H9 (cell line): ENCODE results near the gene RASA3. TPM values are rescaled to one million over a fixed set of nuclear protein-coding genes. Genes with fewer than 3 reads are reported as not detected.

Experiments
- DNase-seq: peaks from one replicate; pipeline ENCODE4 v3.0.0-alpha.2; 2017
- H2AFZ ChIP-seq: one replicate; pipeline ENCODE4 v1.6.1; 2013; ENCODE audit warnings: mild to moderate bottlenecking, low read length, control low read depth, moderate library complexity
- H2AK5ac ChIP-seq: 2 replicates; pipeline ENCODE4 v1.6.1; 2013; ENCODE audit warnings: low read length, control low read depth, mixed read lengths; ENCODE audit not compliant: insufficient read length
- H2BK120ac ChIP-seq: one replicate; pipeline ENCODE4 v1.6.1; 2013; ENCODE audit warnings: low read depth, mild to moderate bottlenecking, low read length, control low read depth, inconsistent platforms; ENCODE audit not compliant: poor library complexity, severe bottlenecking
- H2BK12ac ChIP-seq: 2 replicates; pipeline ENCODE4 v1.6.1; 2013; ENCODE audit warnings: low read length, control low read depth, mixed read lengths, low read depth; ENCODE audit not compliant: insufficient read length
- H2BK15ac ChIP-seq: 2 replicates; pipeline ENCODE4 v1.6.1; 2013; ENCODE audit warnings: low read depth, low read length, control low read depth
- H2BK20ac ChIP-seq: one replicate; pipeline ENCODE4 v1.6.1; 2013; ENCODE audit warnings: low read depth, mild to moderate bottlenecking, low read length, control low read depth, inconsistent platforms; ENCODE audit not compliant: poor library complexity, severe bottlenecking
- H2BK5ac ChIP-seq: 2 replicates; pipeline ENCODE4 v1.6.1; 2013; ENCODE audit warnings: low read length, control low read depth, mixed read lengths; ENCODE audit not compliant: insufficient read length
- H3K14ac ChIP-seq: 2 replicates; pipeline ENCODE4 v1.6.1; 2013; ENCODE audit warnings: low read length, control low read depth; ENCODE audit not compliant: insufficient read depth
- H3K18ac ChIP-seq: 2 replicates; pipeline ENCODE4 v1.6.1; 2013; ENCODE audit warnings: low read depth, mild to moderate bottlenecking, mixed read lengths, low read length, control low read depth; ENCODE audit not compliant: insufficient read length
- H3K23ac ChIP-seq: 2 replicates; pipeline ENCODE4 v1.6.1; 2013; ENCODE audit warnings: low read length, control low read depth, mixed read lengths, low read depth; ENCODE audit not compliant: insufficient read length
- H3K23me2 ChIP-seq: 2 replicates; pipeline ENCODE4 v1.6.1; 2013; ENCODE audit warnings: low read depth, mild to moderate bottlenecking, mixed read lengths, low read length, control low read depth; ENCODE audit not compliant: insufficient read length, poor library complexity, severe bottlenecking
- H3K27ac ChIP-seq: 2 replicates; pipeline ENCODE4 v1.5.1; 2013; ENCODE audit warnings: low read length, control low read depth, mixed read lengths, low read depth; ENCODE audit not compliant: insufficient read length
- H3K27me3 ChIP-seq: 2 replicates; pipeline ENCODE4 v1.6.1; 2013; ENCODE audit warnings: low read length, control low read depth, inconsistent platforms; ENCODE audit not compliant: insufficient read depth
- H3K4ac ChIP-seq: 2 replicates; pipeline ENCODE4 v1.6.1; 2013; ENCODE audit warnings: low read depth, mild to moderate bottlenecking, control low read depth, inconsistent platforms, low read length, moderate library complexity
- H3K4me1 ChIP-seq: 2 replicates; pipeline ENCODE4 v1.6.1; 2013; ENCODE audit warnings: low read length, control low read depth, inconsistent platforms; ENCODE audit not compliant: insufficient read depth
- H3K4me2 ChIP-seq: 2 replicates; pipeline ENCODE4 v1.6.1; 2013; ENCODE audit warnings: low read length, control low read depth, mixed read lengths; ENCODE audit not compliant: insufficient read length, insufficient read depth
- H3K56ac ChIP-seq: 2 replicates; pipeline ENCODE4 v1.6.1; 2013; ENCODE audit warnings: low read depth, mild to moderate bottlenecking, mixed read lengths, low read length, control low read depth; ENCODE audit not compliant: insufficient read length
- H3K79me1 ChIP-seq: 2 replicates; pipeline ENCODE4 v1.6.1; 2013; ENCODE audit warnings: low read depth, mild to moderate bottlenecking, moderate library complexity, low read length, control low read depth, inconsistent platforms; ENCODE audit not compliant: insufficient read depth, poor library complexity, severe bottlenecking
- H3K79me2 ChIP-seq: 2 replicates; pipeline ENCODE4 v1.6.1; 2013; ENCODE audit warnings: low read length, control low read depth, inconsistent platforms; ENCODE audit not compliant: insufficient read depth
- H3K9ac ChIP-seq: 2 replicates; pipeline ENCODE4 v1.6.1; 2013; ENCODE audit warnings: low read length, control low read depth, mixed read lengths; ENCODE audit not compliant: insufficient read length; ENCODE audit errors: extremely low read depth
- H3K9me3 ChIP-seq: one replicate; pipeline ENCODE4 v1.6.1; 2013; ENCODE audit warnings: low read depth, low read length, inconsistent platforms; ENCODE audit not compliant: control insufficient read depth
- H3T11ph ChIP-seq: one replicate; pipeline ENCODE4 v1.6.1; 2013; ENCODE audit warnings: mild to moderate bottlenecking, low read length, control low read depth, inconsistent platforms
- H4K20me1 ChIP-seq: one replicate; pipeline ENCODE4 v1.6.1; 2013; ENCODE audit not compliant: control insufficient read depth, insufficient read length, insufficient read depth
- H4K5ac ChIP-seq: 2 replicates; pipeline ENCODE4 v1.6.1; 2013; ENCODE audit warnings: low read depth, mild to moderate bottlenecking, mixed read lengths, low read length, control low read depth; ENCODE audit not compliant: insufficient read length
- H4K8ac ChIP-seq: replicated peaks from 2 replicates; pipeline ENCODE4 v1.6.1; 2013; ENCODE audit warnings: low read length, control low read depth, mixed read lengths, low read depth; ENCODE audit not compliant: insufficient read length
- H4K91ac ChIP-seq: 2 replicates; pipeline ENCODE4 v1.6.1; 2013; ENCODE audit warnings: low read depth, mild to moderate bottlenecking, moderate library complexity, mixed read lengths, low read length, control low read depth; ENCODE audit not compliant: insufficient read length
- H3K27ac Mint-ChIP-seq, 3 experiments: 2 replicates in 2 of 3; 3 replicates in 1 of 3; pipeline ENCODE4 v1.8.0; 2020 to 2021; ENCODE audit warnings: mixed read lengths in 3 of 3, mild to moderate bottlenecking in 1 of 3, moderate library complexity in 1 of 3
- H3K27me3 Mint-ChIP-seq: 2 replicates; pipeline ENCODE4 v1.8.0; 2021; ENCODE audit warnings: low read depth, mild to moderate bottlenecking, moderate library complexity, mixed read lengths
- H3K36me3 Mint-ChIP-seq, 3 experiments: 2 replicates in 2 of 3; 3 replicates in 1 of 3; pipeline ENCODE4 v1.8.0; 2020 to 2021; ENCODE audit warnings: low read depth in 3 of 3, mixed read lengths in 3 of 3; ENCODE audit not compliant: insufficient read depth in 1 of 3
- H3K4me1 Mint-ChIP-seq, 2 experiments: 2 replicates each; pipeline ENCODE4 v1.8.0; 2020; ENCODE audit warnings: mixed read lengths in 2 of 2
- H3K4me3 Mint-ChIP-seq, 2 experiments: 2 replicates in 1 of 2; 3 replicates in 1 of 2; pipeline ENCODE4 v1.8.0; 2020 to 2021; ENCODE audit warnings: mild to moderate bottlenecking in 2 of 2, mixed read lengths in 2 of 2, moderate library complexity in 1 of 2
- H3K9me3 Mint-ChIP-seq, 2 experiments: 2 replicates in 1 of 2; 3 replicates in 1 of 2; pipeline ENCODE4 v1.8.0; 2020; ENCODE audit warnings: mild to moderate bottlenecking in 2 of 2, mixed read lengths in 2 of 2, moderate library complexity in 1 of 2
- CTCF ChIP-seq: fragments of 200-600 bp; sonication (generic); conservative IDR thresholded peaks from 3 replicates; pipeline ENCODE4 v1.8.0; 2021; ENCODE audit warnings: antibody characterized with exemption, mild to moderate bottlenecking
- WGBS: extraction: QIAGEN DNeasy Blood & Tissue Kit; methylation state at CpG from one replicate; pipeline ENCODE4 v1.1.7; 2013; ENCODE audit warnings: missing lambda C conversion rate, low lambda C conversion rate, mixed read lengths; ENCODE audit not compliant: insufficient read length; ENCODE audit errors: extremely low coverage; 5-methylcytosine and 5-hydroxymethylcytosine counted together
- total RNA-seq: library from RNA; stranded (reverse); gene quantifications from 2 replicates; pipeline ENCODE4 v1.2.1, GENCODE V29; 2021

RASA3 gene
- total RNA-seq, 1 experiment from 2014 or later, result 12.3 TPM

GRCh38 chr13:114102521-114103288, 29.7 kb downstream of the RASA3 start:
- Histone ChIP-seq H3K4me1 (no peaks in the 10 kb centered on the region), H3K79me2 (no peaks in the 10 kb centered on the region; the same call in 1 of the 2 replicates), H4K8ac (no peak overlapping the region)

More at GRCh38 chr13:114102521-114103288, 29.7 kb downstream of the RASA3 start:
- Histone ChIP-seq H3K27ac (no peak overlapping the region), H3K23ac (no peak overlapping the region), H4K5ac (no peak overlapping the region), H2AK5ac (no peak overlapping the region), H3K9me3 (no peaks in the 10 kb centered on the region), H3T11ph (no peak overlapping the region), H2BK15ac (no peak overlapping the region), H4K20me1 (no peaks in the 10 kb centered on the region), H3K56ac (no peak overlapping the region), H3K4ac (no peak overlapping the region), H2BK20ac (no peak overlapping the region), H3K79me1 (no peaks in the 10 kb centered on the region), H3K18ac (no peak overlapping the region), H3K14ac (no peak overlapping the region; the same call in 1 of the 2 replicates), H2BK12ac (no peak overlapping the region), H2BK5ac (no peak overlapping the region), H4K91ac (no peak overlapping the region), H2AFZ (no peak overlapping the region), H3K9ac (no peak overlapping the region), H3K27me3 (no peaks in the 10 kb centered on the region), H3K23me2 (no peaks in the 10 kb centered on the region), H2BK120ac (no peak overlapping the region), H3K4me2 (no peak overlapping the region)
- no peak for TF ChIP-seq CTCF
- Mint-ChIP-seq H3K9me3 (peaks cover 3 to 6% of the 10 kb centered on the region in 2 experiments; a peak in 3 of 5 replicates), H3K27me3 (no peaks in the 10 kb centered on the region), H3K4me1 (peaks cover 5 to 13% of the 10 kb centered on the region in 2 experiments), H3K4me3 (no peak overlapping the region), H3K36me3 (no peaks in the 10 kb centered on the region; a peak in 3 of 7 replicates), H3K27ac (0 out of 7 replicates have a peak overlapping the region, but pooled peaks of 1 of the 3 experiments have one; percentile 15)
- WGBS, result no CpG with 5 or more reads among the region's 29 CpGs
- no peak for DNase-seq
